HG03064 (cell line): ENCODE data around the gene MARK4.
"Not testable (repeated sequence)": the region's sequence is repeated elsewhere in the genome, so short reads cannot be mapped to it uniquely, and the experiment has no call there.

Experiments used
- ATAC-seq: cut with Tn5 transposase; IDR thresholded peaks from one replicate; pipeline ENCODE4 v1.9.1; 2021; ENCODE audit warnings: low read depth; ENCODE audit not compliant: unreplicated experiment

MARK4 gene

GRCh38 chr19:45250832-45251451 lies at the start of gene MARK4:
Gene MARK4 (plus strand): TSS chr19:45251271. CDS start chr19:45251589, 318 bp downstream.
- ATAC-seq = no peak

GRCh38 chr19:45202637-45203036 lies 48.4 kb upstream of the MARK4 start:
- no peak for ATAC-seq

- ATAC-seq = no peak
Measured at GRCh38 chr19:45205810-45206209, 45.3 kb upstream of the MARK4 start.

- ATAC-seq = no peak
Measured at GRCh38 chr19:45206328-45206727, 44.7 kb upstream of the MARK4 start.

- ATAC-seq = no peak
Measured at GRCh38 chr19:45211751-45212381, 39.2 kb upstream of the MARK4 start.

GRCh38 chr19:45213031-45213430 lies 38.0 kb upstream of the MARK4 start:
- ATAC-seq = no peak

GRCh38 chr19:45215391-45216191 lies 35.5 kb upstream of the MARK4 start:
- no peak for ATAC-seq

GRCh38 chr19:45216667-45217066 lies 34.4 kb upstream of the MARK4 start:
- ATAC-seq = no peak

GRCh38 chr19:45217193-45217956 lies 33.7 kb upstream of the MARK4 start:
- ATAC-seq = no peak

GRCh38 chr19:45217957-45218334 lies 33.1 kb upstream of the MARK4 start:
- ATAC-seq = no peak

- ATAC-seq = no peak
Measured at GRCh38 chr19:45218426-45218825, 32.6 kb upstream of the MARK4 start.

- ATAC-seq = no peak
Measured at GRCh38 chr19:45218911-45219743, 31.9 kb upstream of the MARK4 start.

GRCh38 chr19:45222724-45223123 lies 28.3 kb upstream of the MARK4 start:
- ATAC-seq = no peak

GRCh38 chr19:45223879-45224278 lies 27.2 kb upstream of the MARK4 start:
- ATAC-seq = no peak

GRCh38 chr19:45224645-45225044 lies 26.4 kb upstream of the MARK4 start:
- ATAC-seq = no peak

- ATAC-seq = not testable (repeated sequence)
Measured at GRCh38 chr19:45229056-45229455, 22.0 kb upstream of the MARK4 start.

- no peak for ATAC-seq
Measured at GRCh38 chr19:45231891-45232290, 19.2 kb upstream of the MARK4 start.

- no peak for ATAC-seq
Measured at GRCh38 chr19:45234089-45234869, 16.8 kb upstream of the MARK4 start.

GRCh38 chr19:45235485-45235884 lies 15.6 kb upstream of the MARK4 start:
- ATAC-seq = no peak
